GM23248 (cell line): ENCODE results near the gene CHST10. TPM values are rescaled to one million over a fixed set of nuclear protein-coding genes. Genes with fewer than 3 reads are reported as not detected.

Experiments used
- DNase-seq: peaks from one replicate; pipeline ENCODE4 v3.0.0-alpha.2; 2015
- H2AFZ ChIP-seq: fragments of 200-600 bp; sonication (generic); 2 replicates; pipeline ENCODE4 v1.6.1; 2016; ENCODE audit warnings: antibody characterized with exemption
- H3F3A ChIP-seq: fragments of 200-600 bp; sonication (generic); 2 replicates; pipeline ENCODE4 v1.6.1; 2016; ENCODE audit warnings: mild to moderate bottlenecking, antibody characterized with exemption, mixed run types; ENCODE audit not compliant: insufficient read depth
- H3K27ac ChIP-seq: fragments of 200-600 bp; sonication (generic); 2 replicates; pipeline ENCODE4 v1.5.1; 2016; ENCODE audit warnings: mild to moderate bottlenecking
- H3K27me3 ChIP-seq: fragments of 200-600 bp; sonication (generic); replicated peaks from 2 replicates; pipeline ENCODE4 v1.6.1; 2016; ENCODE audit warnings: mild to moderate bottlenecking; ENCODE audit not compliant: insufficient read depth
- H3K36me3 ChIP-seq: fragments of 200-600 bp; sonication (generic); 2 replicates; pipeline ENCODE4 v1.6.1; 2016; ENCODE audit warnings: low read depth, mild to moderate bottlenecking
- H3K4me1 ChIP-seq: fragments of 200-600 bp; sonication (generic); 2 replicates; pipeline ENCODE4 v1.6.1; 2016; ENCODE audit warnings: mild to moderate bottlenecking; ENCODE audit not compliant: insufficient read depth
- H3K4me2 ChIP-seq: fragments of 200-600 bp; sonication (generic); one replicate; pipeline ENCODE4 v1.6.1; 2016; ENCODE audit warnings: mild to moderate bottlenecking; ENCODE audit not compliant: unreplicated experiment
- H3K4me3 ChIP-seq: fragments of 200-600 bp; sonication (generic); 2 replicates; pipeline ENCODE4 v1.5.1; 2016; ENCODE audit warnings: mild to moderate bottlenecking
- H3K79me2 ChIP-seq: fragments of 200-600 bp; sonication (generic); 2 replicates; pipeline ENCODE4 v1.6.1; 2016; ENCODE audit warnings: mild to moderate bottlenecking; ENCODE audit not compliant: insufficient read depth
- H3K9ac ChIP-seq: fragments of 200-600 bp; sonication (generic); 2 replicates; pipeline ENCODE4 v1.6.1; 2016; ENCODE audit warnings: mild to moderate bottlenecking
- H3K9me2 ChIP-seq: fragments of 200-600 bp; sonication (generic); 2 replicates; pipeline ENCODE4 v1.6.1; 2016; ENCODE audit warnings: mixed run types, mild to moderate bottlenecking, moderate library complexity; ENCODE audit not compliant: insufficient read depth
- H3K9me3 ChIP-seq: fragments of 200-600 bp; sonication (generic); one replicate; pipeline ENCODE4 v1.6.1; 2017; ENCODE audit warnings: low read depth
- H4K20me1 ChIP-seq: fragments of 200-600 bp; sonication (generic); 2 replicates; pipeline ENCODE4 v1.6.0; 2016; ENCODE audit not compliant: insufficient read depth
- EZH2 ChIP-seq: fragments of 200-600 bp; sonication (generic); IDR thresholded peaks from 2 replicates; pipeline ENCODE4 v1.6.1; 2018; ENCODE audit warnings: antibody characterized with exemption, mild to moderate bottlenecking; ENCODE audit not compliant: insufficient read depth, poor library complexity, severe bottlenecking
- EZH2phosphoT487 ChIP-seq: fragments of 200-600 bp; sonication (generic); IDR thresholded peaks from 2 replicates; pipeline ENCODE4 v1.6.1; 2018; ENCODE audit warnings: antibody characterized with exemption, moderate library complexity, mild to moderate bottlenecking, low read depth; ENCODE audit not compliant: insufficient read depth
- WGBS, 2 experiments: methylation state at CpG; one replicate each; pipeline ENCODE4 v1.1.6; 2015 to 2017; ENCODE audit warnings: low lambda C conversion rate in 2 of 2, low coverage in 1 of 2; ENCODE audit errors: missing lambda C conversion rate in 2 of 2; 5-methylcytosine and 5-hydroxymethylcytosine counted together
- in situ Hi-C: fragments of 300-500 bp; cut with MboI; formaldehyde crosslinking; loops from 2 replicates; pipeline ENCODE4 v1.15.0; 2020
- polyA plus RNA-seq: library from polyadenylated mRNA; unstranded; fragments of >200 nt; fragmentation: Nextera tagmentation; extraction: Ambion mirVana; gene quantifications from 2 replicates; pipeline ENCODE4 v1.2.1, GENCODE V29; 2016
- total RNA-seq: library from RNA; depleted of rRNA; stranded (reverse); fragments of >200 nt; shearing (Covaris generic); gene quantifications from 2 replicates; pipeline ENCODE4 v1.2.3, GENCODE V29; 2014

Gene CHST10
- total and polyA plus RNA-seq, 2 experiments from 2014 or later, result 4.7 to 6.2 TPM

- H2AFZ ChIP-seq, result no peak overlapping the region
- H3F3A ChIP-seq, result no peaks in the 10 kb centered on the region
- no peaks in the 10 kb centered on the region for H3K27me3 ChIP-seq
- no peaks in the 10 kb centered on the region for H4K20me1 ChIP-seq
- no peak for DNase-seq
- H3K27ac ChIP-seq, result no peak overlapping the region
- no peak for TF ChIP-seq EZH2phosphoT487
- TF ChIP-seq EZH2, result no peak
- no peaks in the 10 kb centered on the region for H3K9me3 ChIP-seq
- no peaks in the 10 kb centered on the region for H3K9me2 ChIP-seq
- H3K9ac ChIP-seq, result no peak overlapping the region
- H3K4me1 ChIP-seq, result no peaks in the 10 kb centered on the region
- in situ Hi-C loops, result no loop called here
- H3K79me2 ChIP-seq, result no peaks in the 10 kb centered on the region
- H3K4me2 ChIP-seq, result no peak overlapping the region
- H3K36me3 ChIP-seq, result no peaks in the 10 kb centered on the region
- no peak overlapping the region for H3K4me3 ChIP-seq
These were observed 34.3 kb upstream of the CHST10 start for GRCh38 chr2:100451734-100452133.

DNA sequence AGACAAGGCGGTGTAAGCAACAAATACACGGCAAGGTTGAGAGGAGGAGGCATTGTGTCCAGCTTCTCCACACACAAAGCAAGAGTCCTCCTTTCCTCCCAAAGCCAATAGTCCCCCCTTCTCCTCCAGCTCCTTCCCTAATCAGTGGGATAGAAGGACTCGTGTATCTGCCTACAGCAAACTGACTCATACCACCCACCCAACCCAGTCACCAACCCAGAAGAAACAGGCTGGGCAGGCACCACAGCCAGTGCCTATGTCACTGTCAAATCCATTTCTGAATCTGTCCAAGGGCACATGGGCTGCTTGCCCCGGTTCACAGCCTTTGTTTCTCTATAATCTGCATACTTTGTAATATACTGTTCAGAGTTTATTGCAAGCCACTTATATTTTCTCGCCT lies 33.6 kb upstream of the CHST10 start:
- 15 to 26% methylated on average over 5 of the region's 5 CpGs for WGBS, 2 experiments
- in situ Hi-C loops, result no loop called here
- Histone ChIP-seq H3F3A (no peaks in the 10 kb centered on the region), H3K9me3 (no peaks in the 10 kb centered on the region), H3K4me2 (no peak overlapping the region), H4K20me1 (no peaks in the 10 kb centered on the region), H3K4me3 (no peak overlapping the region), H3K4me1 (no peaks in the 10 kb centered on the region), H3K9me2 (no peaks in the 10 kb centered on the region), H3K27ac (no peak overlapping the region), H3K79me2 (no peaks in the 10 kb centered on the region), H3K27me3 (no peaks in the 10 kb centered on the region), H3K9ac (no peak overlapping the region), H2AFZ (no peak overlapping the region), H3K36me3 (no peaks in the 10 kb centered on the region)
- no peak for DNase-seq
- TF ChIP-seq EZH2phosphoT487, result no peak
- TF ChIP-seq EZH2, result no peak

- H3F3A ChIP-seq, result no peaks in the 10 kb centered on the region
- no peaks in the 10 kb centered on the region for H3K9me2 ChIP-seq
- 20 to 36% methylated on average over 2 of the region's 2 CpGs for WGBS, 2 experiments
- H3K27ac ChIP-seq, result no peak overlapping the region
- DNase-seq, result peak; percentile 37
- in situ Hi-C loops, result no loop called here
- no peak overlapping the region for H3K4me3 ChIP-seq
- H3K4me2 ChIP-seq, result no peak overlapping the region
- no peaks in the 10 kb centered on the region for H3K9me3 ChIP-seq
- no peaks in the 10 kb centered on the region for H3K36me3 ChIP-seq
- H3K9ac ChIP-seq, result no peak overlapping the region
- H3K4me1 ChIP-seq, result no peaks in the 10 kb centered on the region
- H3K27me3 ChIP-seq, result no peaks in the 10 kb centered on the region
- H2AFZ ChIP-seq, result no peak overlapping the region
- H4K20me1 ChIP-seq, result no peaks in the 10 kb centered on the region
- TF ChIP-seq EZH2, result no peak
- no peak for TF ChIP-seq EZH2phosphoT487
- H3K79me2 ChIP-seq, result no peaks in the 10 kb centered on the region
These were observed 29.2 kb upstream of the CHST10 start for GRCh38 chr2:100446696-100447095.

DNA sequence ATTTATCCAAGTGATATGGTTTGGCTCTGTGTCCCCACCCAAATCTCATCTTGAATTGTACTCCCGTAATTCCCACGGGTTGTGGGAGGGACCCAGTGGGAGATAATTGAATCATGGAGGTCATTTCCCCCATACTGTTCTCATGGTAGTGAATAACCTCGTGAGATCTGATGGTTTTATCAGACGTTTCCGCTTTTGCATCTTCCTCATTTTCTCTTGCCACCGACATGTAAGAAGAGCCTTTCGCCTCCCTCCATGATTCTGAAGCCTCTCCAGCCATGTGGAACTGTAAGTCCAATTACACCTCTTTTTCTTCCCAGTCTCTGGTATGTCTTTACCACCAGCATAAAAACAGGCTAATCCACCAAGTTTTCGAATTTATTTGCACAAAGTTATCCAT lies 20.3 kb upstream of the CHST10 start:
- 47% methylated on average over 8 of the region's 8 CpGs for WGBS, 2 experiments
- Histone ChIP-seq H3K79me2 (no peaks in the 10 kb centered on the region), H3F3A (no peaks in the 10 kb centered on the region), H3K27ac (no peak overlapping the region), H3K36me3 (no peaks in the 10 kb centered on the region), H3K9me2 (no peaks in the 10 kb centered on the region), H2AFZ (no peak overlapping the region), H3K27me3 (peaks cover 12% of the 10 kb centered on the region), H3K4me1 (no peaks in the 10 kb centered on the region), H3K9me3 (no peaks in the 10 kb centered on the region), H4K20me1 (no peaks in the 10 kb centered on the region), H3K4me2 (no peak overlapping the region), H3K9ac (no peak overlapping the region), H3K4me3 (no peak overlapping the region)
- DNase-seq, result no peak
- TF ChIP-seq EZH2phosphoT487 (no peak), EZH2 (no peak)
- in situ Hi-C loops, result no loop called here

- DNase-seq, result no peak
- Histone ChIP-seq H3K4me1 (no peaks in the 10 kb centered on the region), H3K27ac (no peak overlapping the region), H4K20me1 (no peaks in the 10 kb centered on the region), H3K36me3 (no peaks in the 10 kb centered on the region), H3F3A (no peaks in the 10 kb centered on the region), H2AFZ (no peak overlapping the region), H3K4me2 (no peak overlapping the region), H3K9me3 (no peaks in the 10 kb centered on the region), H3K4me3 (no peak overlapping the region), H3K79me2 (no peaks in the 10 kb centered on the region), H3K27me3 (peaks cover 7% of the 10 kb centered on the region; the same call in 1 of the 2 replicates), H3K9ac (no peak overlapping the region), H3K9me2 (no peaks in the 10 kb centered on the region)
- WGBS, 2 experiments, result 23 to 43% methylated on average over 1 of the region's 1 CpG
- no peak for TF ChIP-seq EZH2
- TF ChIP-seq EZH2phosphoT487, result no peak
- in situ Hi-C loops, result no loop called here
These were observed 12.3 kb upstream of the CHST10 start for GRCh38 chr2:100429726-100430125.
